IPS-18c (cell line): ENCODE data around the gene TTC34.

ENCODE experiments used
- H3K4me3 ChIP-seq: 2 replicates; pipeline ENCODE4 v1.7.0; 2013; ENCODE audit warnings: low read depth, mild to moderate bottlenecking, low read length, moderate library complexity; ENCODE audit not compliant: insufficient read depth
- H3K9me3 ChIP-seq: one replicate; pipeline ENCODE4 v1.6.1; 2013; ENCODE audit warnings: mild to moderate bottlenecking, low read length, moderate library complexity; ENCODE audit not compliant: control insufficient read depth, insufficient read depth

TTC34 gene

GRCh38 chr1:2602866-2603520, 198.5 kb downstream of the TTC34 start:
- Histone ChIP-seq H3K4me3 (no peak overlapping the region), H3K9me3 (no peaks in the 10 kb centered on the region)

GRCh38 chr1:2602311-2602835, 199.1 kb downstream of the TTC34 start:
- H3K9me3 ChIP-seq = no peaks in the 10 kb centered on the region
- H3K4me3 ChIP-seq = no peak overlapping the region

- no peaks in the 10 kb centered on the region for H3K9me3 ChIP-seq
- H3K4me3 ChIP-seq = no peak overlapping the region
These were observed 199.7 kb downstream of the TTC34 start for GRCh38 chr1:2601721-2602303.

- Histone ChIP-seq H3K9me3 (no peaks in the 10 kb centered on the region), H3K4me3 (no peak overlapping the region)
These were observed 203.1 kb downstream of the TTC34 start for GRCh38 chr1:2598329-2598931.

- Histone ChIP-seq H3K4me3 (no peak overlapping the region), H3K9me3 (no peaks in the 10 kb centered on the region)
These were observed 203.8 kb downstream of the TTC34 start for GRCh38 chr1:2597441-2598328.

GRCh38 chr1:2596530-2597333, 204.8 kb downstream of the TTC34 start:
- H3K9me3 ChIP-seq = no peaks in the 10 kb centered on the region
- H3K4me3 ChIP-seq = no peak overlapping the region

GRCh38 chr1:2595812-2596529, 205.5 kb downstream of the TTC34 start:
- no peaks in the 10 kb centered on the region for H3K9me3 ChIP-seq

GRCh38 chr1:2595261-2595811, 206.2 kb downstream of the TTC34 start:
- no peaks in the 10 kb centered on the region for H3K9me3 ChIP-seq
- H3K4me3 ChIP-seq = no peak overlapping the region

More at GRCh38 chr1:2595812-2596529, 205.5 kb downstream of the TTC34 start:
- H3K4me3 ChIP-seq = no peak overlapping the region

- Histone ChIP-seq H3K4me3 (no peak overlapping the region), H3K9me3 (no peaks in the 10 kb centered on the region)
These were observed 206.8 kb downstream of the TTC34 start for GRCh38 chr1:2594641-2595131.

- H3K4me3 ChIP-seq = no peak overlapping the region
- no peaks in the 10 kb centered on the region for H3K9me3 ChIP-seq
These were observed 207.4 kb downstream of the TTC34 start for GRCh38 chr1:2594001-2594640.

- Histone ChIP-seq H3K9me3 (no peaks in the 10 kb centered on the region), H3K4me3 (no peak overlapping the region)
These were observed 208.1 kb downstream of the TTC34 start for GRCh38 chr1:2593251-2593878.

- Histone ChIP-seq H3K9me3 (no peaks in the 10 kb centered on the region), H3K4me3 (no peak overlapping the region)
These were observed 208.8 kb downstream of the TTC34 start for GRCh38 chr1:2592672-2593071.

- Histone ChIP-seq H3K4me3 (no peak overlapping the region), H3K9me3 (no peaks in the 10 kb centered on the region)
These were observed 209.8 kb downstream of the TTC34 start for GRCh38 chr1:2591581-2592261.

- Histone ChIP-seq H3K9me3 (no peaks in the 10 kb centered on the region), H3K4me3 (no peak overlapping the region)
These were observed 210.3 kb downstream of the TTC34 start for GRCh38 chr1:2591233-2591580.
